ENCODE measurements around the gene PIK3C3.

DNA sequence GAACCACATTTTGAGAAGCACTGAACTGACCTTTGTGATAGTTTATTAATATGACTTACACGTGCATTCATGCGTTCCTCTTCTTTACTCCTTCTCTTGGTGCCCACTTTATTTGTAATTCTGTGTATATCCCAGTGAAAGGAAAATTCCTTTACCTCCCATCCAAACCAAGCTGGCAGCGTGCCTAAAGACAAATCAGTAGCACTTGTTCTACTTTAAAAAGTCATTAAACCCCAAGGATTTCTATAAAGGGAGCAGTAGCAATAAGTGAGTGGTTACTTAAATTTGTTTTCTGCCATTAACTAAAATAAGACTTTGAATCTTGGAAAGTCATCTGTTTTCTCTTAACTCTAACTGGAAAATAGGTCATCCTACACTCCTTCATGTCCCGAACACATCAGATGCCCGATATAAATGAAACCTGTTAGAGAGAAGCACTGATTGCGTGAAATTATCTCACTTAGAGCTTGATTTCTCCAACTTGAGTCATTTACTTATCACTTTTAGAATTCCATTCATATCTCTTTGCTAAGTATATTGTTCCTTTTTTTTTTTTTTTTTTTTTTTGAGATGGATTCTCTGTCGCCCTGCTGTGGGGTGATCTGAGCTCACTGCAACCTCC, 10.7 kb downstream of the PIK3C3 start:
- TF ChIP-seq POLR2A (IDR thresholded peaks at IDR 0.05) (no peak), CTCF (IDR thresholded peaks at IDR 0.05) (no peak), POLR2AphosphoS5 (IDR thresholded peaks at IDR 0.05; ENCODE audit: insufficient read depth in 1 of 2, low read depth in 1 of 2) (no peak)
